Measurements from ENCODE around the gene RIN3. TPM values are rescaled to one million over a fixed set of nuclear protein-coding genes. Genes with fewer than 3 reads are reported as not detected.
A peak's percentile ranks its signal among the peaks of the same experiment; 100 is the strongest.

The RIN3 gene
- total RNA-seq, 1 experiment from 2014 or later = 1.5 TPM

- H3K27me3 Mint-ChIP-seq (ENCODE audit: low read depth) = peaks cover 4% of the 10 kb centered on the region; the same call in 1 of the 2 replicates
- peaks cover 18 to 36% (median 33%) of the 10 kb centered on the region in 3 experiments for H3K36me3 Mint-ChIP-seq (ENCODE audit: insufficient read depth in 1 of 3, low read depth in 3 of 3)
- Histone ChIP-seq H3K27ac (ENCODE audit: insufficient read length, low read depth, low read length) (no peak overlapping the region), H2BK12ac (ENCODE audit: insufficient read length, low read depth, low read length) (no peak overlapping the region), H3K9ac (ENCODE audit: extremely low read depth, insufficient read length, low read length) (no peak overlapping the region), H4K20me1 (ENCODE audit: control insufficient read depth, insufficient read depth, insufficient read length) (no peaks in the 10 kb centered on the region), H2BK120ac (ENCODE audit: low read depth, low read length, poor library complexity, severe bottlenecking) (no peak overlapping the region), H3K4me1 (ENCODE audit: insufficient read depth, low read length) (no peaks in the 10 kb centered on the region), H3T11ph (ENCODE audit: low read length) (no peak overlapping the region), H3K18ac (ENCODE audit: insufficient read length, low read depth, low read length) (no peak overlapping the region), H3K79me1 (ENCODE audit: insufficient read depth, low read depth, low read length, poor library complexity, severe bottlenecking) (no peaks in the 10 kb centered on the region), H4K5ac (ENCODE audit: insufficient read length, low read depth, low read length) (no peak overlapping the region), H2AK5ac (ENCODE audit: insufficient read length, low read length) (no peak overlapping the region), H4K91ac (ENCODE audit: insufficient read length, low read depth, low read length) (no peak overlapping the region), H2AFZ (ENCODE audit: low read length) (no peak overlapping the region), H2BK15ac (ENCODE audit: low read depth, low read length) (no peak overlapping the region), H3K4me2 (ENCODE audit: insufficient read depth, insufficient read length, low read length) (no peak overlapping the region), H3K9me3 (ENCODE audit: control insufficient read depth, low read depth, low read length) (no peaks in the 10 kb centered on the region), H3K4ac (ENCODE audit: low read depth, low read length) (no peak overlapping the region), H2BK5ac (ENCODE audit: insufficient read length, low read length) (no peak overlapping the region), H3K14ac (ENCODE audit: insufficient read depth, low read length) (no peak overlapping the region), H3K23ac (ENCODE audit: insufficient read length, low read depth, low read length) (no peak overlapping the region), H3K27me3 (ENCODE audit: insufficient read depth, low read length) (no peaks in the 10 kb centered on the region), H2BK20ac (ENCODE audit: low read depth, low read length, poor library complexity, severe bottlenecking) (no peak overlapping the region), H3K79me2 (ENCODE audit: insufficient read depth, low read length) (no peaks in the 10 kb centered on the region), H3K56ac (ENCODE audit: insufficient read length, low read depth, low read length) (no peak overlapping the region), H4K8ac (replicated peaks; ENCODE audit: insufficient read length, low read depth, low read length) (no peak overlapping the region), H3K23me2 (ENCODE audit: insufficient read length, low read depth, low read length, poor library complexity, severe bottlenecking) (no peaks in the 10 kb centered on the region)
- no peaks in the 10 kb centered on the region for H3K9me3 Mint-ChIP-seq
- H3K4me1 Mint-ChIP-seq = no peaks in the 10 kb centered on the region
- no peak overlapping the region for H3K4me3 Mint-ChIP-seq
- TF ChIP-seq, protein P1, sequence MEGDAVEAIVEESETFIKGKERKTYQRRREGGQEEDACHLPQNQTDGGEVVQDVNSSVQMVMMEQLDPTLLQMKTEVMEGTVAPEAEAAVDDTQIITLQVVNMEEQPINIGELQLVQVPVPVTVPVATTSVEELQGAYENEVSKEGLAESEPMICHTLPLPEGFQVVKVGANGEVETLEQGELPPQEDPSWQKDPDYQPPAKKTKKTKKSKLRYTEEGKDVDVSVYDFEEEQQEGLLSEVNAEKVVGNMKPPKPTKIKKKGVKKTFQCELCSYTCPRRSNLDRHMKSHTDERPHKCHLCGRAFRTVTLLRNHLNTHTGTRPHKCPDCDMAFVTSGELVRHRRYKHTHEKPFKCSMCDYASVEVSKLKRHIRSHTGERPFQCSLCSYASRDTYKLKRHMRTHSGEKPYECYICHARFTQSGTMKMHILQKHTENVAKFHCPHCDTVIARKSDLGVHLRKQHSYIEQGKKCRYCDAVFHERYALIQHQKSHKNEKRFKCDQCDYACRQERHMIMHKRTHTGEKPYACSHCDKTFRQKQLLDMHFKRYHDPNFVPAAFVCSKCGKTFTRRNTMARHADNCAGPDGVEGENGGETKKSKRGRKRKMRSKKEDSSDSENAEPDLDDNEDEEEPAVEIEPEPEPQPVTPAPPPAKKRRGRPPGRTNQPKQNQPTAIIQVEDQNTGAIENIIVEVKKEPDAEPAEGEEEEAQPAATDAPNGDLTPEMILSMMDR (conservative IDR thresholded peaks at IDR 0.05) = no peak
- peak overlapping the region in 1 of 3 experiments; percentile 35; a peak in 2 of 7 replicates for H3K27ac Mint-ChIP-seq
- WGBS (ENCODE audit: extremely low coverage, insufficient read length, low lambda C conversion rate) = no CpG with 5 or more reads among the region's 9 CpGs
- DNase-seq = no peak
These were observed 188.9 kb downstream of the RIN3 start for GRCh38 chr14:92702441-92702918.
